Stimulated activated CD8-positive, alpha-beta memory T cell treated with anti-CD3 and anti-CD28 coated beads, Interleukin-4, amount 100 ng/mL, for 48 hours (primary cell): ENCODE data around the gene HTR5A.
"Not testable (repeated sequence)": the region's sequence is repeated elsewhere in the genome, so short reads cannot be mapped to it uniquely, and the experiment has no call there.

Experiments
- DNase-seq: peaks from one replicate; pipeline ENCODE4 v3.0.0-alpha.2; 2020

Gene HTR5A

GRCh38 chr7:155069992-155070751, at the start of gene HTR5A:
Gene HTR5A, plus strand, starts transcription at chr7:155070324. Its CDS starts 576 bp downstream, at chr7:155070900.
- peak; percentile 90 for DNase-seq

GRCh38 chr7:155020996-155021395, 49.1 kb upstream of the HTR5A start:
- DNase-seq = no peak

GRCh38 chr7:155021699-155022145, 48.4 kb upstream of the HTR5A start:
- no peak for DNase-seq

- DNase-seq = no peak
Observed at GRCh38 chr7:155027879-155028278, 42.2 kb upstream of the HTR5A start.

GRCh38 chr7:155032978-155033377, 37.1 kb upstream of the HTR5A start:
- DNase-seq = no peak

- DNase-seq = not testable (repeated sequence)
Observed at GRCh38 chr7:155034495-155034894, 35.6 kb upstream of the HTR5A start.

GRCh38 chr7:155038335-155038734, 31.8 kb upstream of the HTR5A start:
- DNase-seq = no peak

- DNase-seq = no peak
Observed at GRCh38 chr7:155043756-155044155, 26.4 kb upstream of the HTR5A start.

GRCh38 chr7:155048006-155048405, 22.1 kb upstream of the HTR5A start:
- no peak for DNase-seq

GRCh38 chr7:155051355-155051754, 18.8 kb upstream of the HTR5A start:
- DNase-seq = no peak

GRCh38 chr7:155053002-155053401, 17.1 kb upstream of the HTR5A start:
- DNase-seq = no peak

GRCh38 chr7:155054761-155055160, 15.4 kb upstream of the HTR5A start:
- DNase-seq = no peak

- no peak for DNase-seq
Observed at GRCh38 chr7:155057076-155057475, 13.0 kb upstream of the HTR5A start.

GRCh38 chr7:155058896-155059295, 11.2 kb upstream of the HTR5A start:
- no peak for DNase-seq

GRCh38 chr7:155059703-155060102, 10.4 kb upstream of the HTR5A start:
- no peak for DNase-seq

- DNase-seq = no peak
Observed at GRCh38 chr7:155062411-155062810, 7.7 kb upstream of the HTR5A start.

GRCh38 chr7:155064186-155064585, 5.9 kb upstream of the HTR5A start:
- no peak for DNase-seq

GRCh38 chr7:155066417-155066950, 3.6 kb upstream of the HTR5A start:
- no peak for DNase-seq

- DNase-seq = no peak
Observed at GRCh38 chr7:155071121-155071651, 1.1 kb downstream of the HTR5A start.

- no peak for DNase-seq
Observed at GRCh38 chr7:155071916-155072571, 1.9 kb downstream of the HTR5A start.

- DNase-seq = no peak
Observed at GRCh38 chr7:155073922-155074321, 3.8 kb downstream of the HTR5A start.

GRCh38 chr7:155084021-155084420, 13.9 kb downstream of the HTR5A start:
- no peak for DNase-seq

GRCh38 chr7:155084969-155085368, 14.8 kb downstream of the HTR5A start:
- DNase-seq = no peak

- peak; percentile 54 for DNase-seq
Observed at GRCh38 chr7:155090684-155091083, 20.6 kb downstream of the HTR5A start.
